Measurements from ENCODE around the gene PIF1. TPM values are rescaled to one million over a fixed set of nuclear protein-coding genes. Genes with fewer than 3 reads are reported as not detected.

Gene PIF1
- polyA plus RNA-seq, 1 donor, result 7.2 TPM

- Histone ChIP-seq H3K4me3 (ENCODE audit: low read length) (peak within 1 kb of the TSS; percentile 38), H3K27ac (ENCODE audit: low read length) (no peak within 1 kb of the TSS), H3K9me3 (ENCODE audit: control insufficient read depth, low read depth, low read length) (peaks cover 4% of the 10 kb centered on the region), H3K27me3 (ENCODE audit: control insufficient read depth, insufficient read depth, low read length) (peaks cover 39% of the 10 kb centered on the region), H3K36me3 (ENCODE audit: control insufficient read depth, insufficient read depth, low read length) (no peaks in the 10 kb centered on the region), H3K4me1 (ENCODE audit: control insufficient read depth, insufficient read depth, low read length) (peaks cover 9% of the 10 kb centered on the region)
- no peak for DNase-seq
- no CpG with 5 or more reads among the region's 90 CpGs for WGBS (ENCODE audit: insufficient coverage, low lambda C conversion rate)
Observed at GRCh38 chr15:64775551-64776401, 49.7 kb downstream of the PIF1 start, which contains the start of gene RBPMS2. RBPMS2 (minus strand) TSS chr15:64775589; CDS start chr15:64775319, 270 bp downstream.

DNA sequence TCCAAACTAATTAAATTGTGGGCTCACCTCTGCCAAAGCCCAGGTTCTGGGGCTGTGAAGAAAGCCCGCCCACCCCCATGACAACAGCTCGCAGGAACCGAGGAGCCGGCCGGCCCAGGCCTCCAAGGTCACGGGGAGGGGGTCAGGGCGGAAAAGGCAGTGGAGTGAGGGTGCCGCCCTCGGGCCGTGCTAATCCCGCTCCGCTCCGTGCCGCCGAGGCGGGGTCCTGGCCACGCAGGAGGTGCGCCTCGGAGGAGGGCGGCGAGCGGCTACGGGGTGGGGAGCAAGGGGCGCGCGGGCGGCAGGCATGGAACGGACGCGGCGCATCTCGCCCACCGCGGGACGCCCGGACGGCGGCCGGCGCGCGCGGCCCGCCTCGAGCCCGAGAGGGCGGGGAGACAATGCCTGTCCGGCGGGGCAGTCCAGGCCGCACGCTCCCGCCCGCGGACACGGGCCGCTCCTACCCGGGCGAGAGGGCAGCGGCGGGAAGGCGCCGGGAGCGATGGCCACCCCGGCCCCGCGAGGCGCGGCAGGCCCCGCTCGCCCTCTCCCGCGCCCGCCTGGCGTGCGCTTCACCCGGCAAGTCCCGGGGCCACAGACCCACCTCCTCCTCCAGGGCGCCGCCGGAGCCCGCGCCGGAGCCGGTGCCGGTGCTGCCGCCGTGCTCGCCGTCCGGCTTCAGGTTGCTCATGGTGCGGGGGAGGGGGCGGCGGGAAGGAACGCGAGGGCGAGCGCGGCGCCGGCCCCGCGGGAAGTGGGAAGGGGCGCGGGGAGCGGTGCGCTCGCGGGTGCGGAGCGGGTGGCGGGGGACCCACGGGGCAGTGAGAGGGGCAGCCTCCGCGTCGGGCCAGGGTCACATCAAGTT is 50.6 kb downstream of the PIF1 start:
- H3K4me3 ChIP-seq (ENCODE audit: low read length), result peak overlapping the region; percentile 19
- peaks cover 39% of the 10 kb centered on the region for H3K27me3 ChIP-seq (ENCODE audit: control insufficient read depth, insufficient read depth, low read length)
- H3K27ac ChIP-seq (ENCODE audit: low read length), result no peak overlapping the region
- WGBS (ENCODE audit: insufficient coverage, low lambda C conversion rate), result no CpG with 5 or more reads among the region's 115 CpGs
- no peaks in the 10 kb centered on the region for H3K36me3 ChIP-seq (ENCODE audit: control insufficient read depth, insufficient read depth, low read length)
- peaks cover 9% of the 10 kb centered on the region for H3K4me1 ChIP-seq (ENCODE audit: control insufficient read depth, insufficient read depth, low read length)
- DNase-seq, result peak; percentile 16 to 40
- peaks cover 4% of the 10 kb centered on the region for H3K9me3 ChIP-seq (ENCODE audit: control insufficient read depth, low read depth, low read length)

GRCh38 chr15:64774037-64774628 is 51.3 kb downstream of the PIF1 start:
- H3K36me3 ChIP-seq (ENCODE audit: control insufficient read depth, insufficient read depth, low read length), result no peaks in the 10 kb centered on the region
- H3K9me3 ChIP-seq (ENCODE audit: control insufficient read depth, low read depth, low read length), result peaks cover 4% of the 10 kb centered on the region
- peak overlapping the region; percentile 19 for H3K4me3 ChIP-seq (ENCODE audit: low read length)
- peaks cover 39% of the 10 kb centered on the region for H3K27me3 ChIP-seq (ENCODE audit: control insufficient read depth, insufficient read depth, low read length)
- H3K27ac ChIP-seq (ENCODE audit: low read length), result no peak overlapping the region
- H3K4me1 ChIP-seq (ENCODE audit: control insufficient read depth, insufficient read depth, low read length), result peaks cover 9% of the 10 kb centered on the region
- no CpG with 5 or more reads among the region's 21 CpGs for WGBS (ENCODE audit: insufficient coverage, low lambda C conversion rate)
- no peak for DNase-seq

DNA sequence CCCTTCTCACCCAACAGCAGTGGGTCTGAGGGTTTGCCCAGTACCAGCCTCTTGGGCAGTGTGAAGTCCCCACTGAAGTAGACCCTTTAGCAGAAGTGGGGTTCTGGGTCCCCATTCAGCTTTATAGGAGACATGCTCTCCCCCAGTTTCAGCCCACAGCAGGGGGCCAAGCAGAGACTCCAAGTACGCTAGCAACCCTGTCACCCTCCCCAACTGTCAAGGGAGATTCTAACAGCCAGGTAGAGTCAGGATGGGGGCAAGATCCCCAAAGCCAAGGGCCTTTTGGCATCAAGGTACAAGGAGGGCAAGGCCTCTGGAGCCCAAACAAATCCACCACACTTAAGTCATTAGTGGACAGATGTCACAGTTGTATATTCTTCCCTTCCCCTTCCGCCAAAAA is 51.8 kb downstream of the PIF1 start:
- Histone ChIP-seq H3K27ac (ENCODE audit: low read length) (no peak overlapping the region), H3K9me3 (ENCODE audit: control insufficient read depth, low read depth, low read length) (peaks cover 4% of the 10 kb centered on the region), H3K36me3 (ENCODE audit: control insufficient read depth, insufficient read depth, low read length) (no peaks in the 10 kb centered on the region), H3K4me1 (ENCODE audit: control insufficient read depth, insufficient read depth, low read length) (peaks cover 9% of the 10 kb centered on the region), H3K27me3 (ENCODE audit: control insufficient read depth, insufficient read depth, low read length) (peaks cover 39% of the 10 kb centered on the region), H3K4me3 (ENCODE audit: low read length) (no peak overlapping the region)
- DNase-seq, result no peak
- no CpG with 5 or more reads among the region's 2 CpGs for WGBS (ENCODE audit: insufficient coverage, low lambda C conversion rate)

DNA sequence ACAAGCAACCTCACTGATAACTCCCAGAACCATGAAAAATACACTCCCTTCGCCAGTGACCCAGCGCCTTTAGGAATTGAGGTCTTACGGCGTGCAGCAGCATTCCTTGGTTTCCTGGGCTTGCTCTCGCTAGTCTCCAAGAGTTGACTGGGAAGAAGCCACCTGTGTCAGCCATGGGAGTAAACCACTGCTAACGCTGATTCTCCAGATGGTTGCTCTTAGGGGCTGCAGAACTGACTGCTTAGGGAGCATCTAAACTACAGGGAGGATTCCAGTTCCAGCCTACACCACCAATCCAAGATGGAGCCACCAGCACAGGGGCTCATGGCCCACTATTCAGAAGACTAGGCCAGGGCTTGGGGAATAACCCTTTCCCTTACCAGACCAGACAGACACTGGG is 52.5 kb downstream of the PIF1 start:
- H3K27ac ChIP-seq (ENCODE audit: low read length), result no peak overlapping the region
- H3K9me3 ChIP-seq (ENCODE audit: control insufficient read depth, low read depth, low read length), result peaks cover 4% of the 10 kb centered on the region
- WGBS (ENCODE audit: insufficient coverage, low lambda C conversion rate), result no CpG with 5 or more reads among the region's 6 CpGs
- peaks cover 39% of the 10 kb centered on the region for H3K27me3 ChIP-seq (ENCODE audit: control insufficient read depth, insufficient read depth, low read length)
- no peaks in the 10 kb centered on the region for H3K36me3 ChIP-seq (ENCODE audit: control insufficient read depth, insufficient read depth, low read length)
- DNase-seq, result no peak
- H3K4me3 ChIP-seq (ENCODE audit: low read length), result no peak overlapping the region
- H3K4me1 ChIP-seq (ENCODE audit: control insufficient read depth, insufficient read depth, low read length), result peaks cover 9% of the 10 kb centered on the region

DNA sequence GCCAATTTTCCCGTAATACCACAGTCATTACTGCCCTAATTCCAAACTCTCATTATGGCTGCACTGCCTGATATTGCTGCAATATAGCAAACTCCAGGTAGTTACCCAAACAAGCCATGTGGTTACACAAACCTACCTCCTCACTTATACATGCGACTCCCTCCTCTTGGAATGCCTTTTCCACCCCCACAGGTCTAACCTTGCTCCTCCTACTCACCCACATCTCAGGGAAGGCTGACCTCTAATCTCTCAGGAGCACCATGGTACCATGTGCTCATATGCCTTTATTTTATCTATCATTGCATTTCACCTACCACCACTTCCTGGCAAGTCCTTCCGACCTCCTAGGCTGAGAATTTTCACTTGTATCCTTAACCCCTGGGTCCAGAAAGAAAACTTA is 53.0 kb downstream of the PIF1 start:
- DNase-seq, result no peak
- peaks cover 9% of the 10 kb centered on the region for H3K4me1 ChIP-seq (ENCODE audit: control insufficient read depth, insufficient read depth, low read length)
- no peak overlapping the region for H3K27ac ChIP-seq (ENCODE audit: low read length)
- H3K36me3 ChIP-seq (ENCODE audit: control insufficient read depth, insufficient read depth, low read length), result no peaks in the 10 kb centered on the region
- no CpG with 5 or more reads among the region's 3 CpGs for WGBS (ENCODE audit: insufficient coverage, low lambda C conversion rate)
- no peak overlapping the region for H3K4me3 ChIP-seq (ENCODE audit: low read length)
- peaks cover 4% of the 10 kb centered on the region for H3K9me3 ChIP-seq (ENCODE audit: control insufficient read depth, low read depth, low read length)
- H3K27me3 ChIP-seq (ENCODE audit: control insufficient read depth, insufficient read depth, low read length), result peaks cover 39% of the 10 kb centered on the region

- no peaks in the 10 kb centered on the region for H3K36me3 ChIP-seq (ENCODE audit: control insufficient read depth, insufficient read depth, low read length)
- H3K27ac ChIP-seq (ENCODE audit: low read length), result no peak overlapping the region
- H3K27me3 ChIP-seq (ENCODE audit: control insufficient read depth, insufficient read depth, low read length), result peaks cover 22% of the 10 kb centered on the region
- no peak for DNase-seq
- no peak overlapping the region for H3K4me3 ChIP-seq (ENCODE audit: low read length)
- no peaks in the 10 kb centered on the region for H3K9me3 ChIP-seq (ENCODE audit: control insufficient read depth, low read depth, low read length)
- WGBS (ENCODE audit: insufficient coverage, low lambda C conversion rate), result no CpG with 5 or more reads among the region's 2 CpGs
- H3K4me1 ChIP-seq (ENCODE audit: control insufficient read depth, insufficient read depth, low read length), result no peaks in the 10 kb centered on the region
Observed at GRCh38 chr15:64770626-64771025, 54.8 kb downstream of the PIF1 start.

DNA sequence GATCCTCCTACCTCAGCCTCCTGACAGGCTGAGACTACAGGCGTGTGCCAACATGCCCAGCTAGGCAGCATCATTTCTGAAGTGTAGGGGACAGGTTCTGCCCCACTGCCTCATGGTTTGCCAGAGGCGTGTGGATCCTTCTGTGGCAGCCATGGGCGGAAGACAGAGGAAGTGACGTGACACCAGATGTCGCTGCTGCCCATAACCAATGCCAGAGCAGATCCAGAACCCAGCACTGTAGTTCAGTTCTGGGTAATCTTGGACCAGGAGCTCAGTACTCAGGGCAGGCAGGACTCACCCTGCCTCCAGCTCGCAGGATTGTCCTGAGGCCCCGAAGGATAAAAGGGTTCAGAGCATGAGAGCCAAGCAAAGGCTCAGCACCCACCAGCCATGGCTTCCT is 58.2 kb downstream of the PIF1 start:
- no peaks in the 10 kb centered on the region for H3K36me3 ChIP-seq (ENCODE audit: control insufficient read depth, insufficient read depth, low read length)
- no peaks in the 10 kb centered on the region for H3K9me3 ChIP-seq (ENCODE audit: control insufficient read depth, low read depth, low read length)
- no peak for DNase-seq
- H3K4me1 ChIP-seq (ENCODE audit: control insufficient read depth, insufficient read depth, low read length), result no peaks in the 10 kb centered on the region
- no peaks in the 10 kb centered on the region for H3K27me3 ChIP-seq (ENCODE audit: control insufficient read depth, insufficient read depth, low read length)
- H3K4me3 ChIP-seq (ENCODE audit: low read length), result no peak overlapping the region
- H3K27ac ChIP-seq (ENCODE audit: low read length), result no peak overlapping the region
- no CpG with 5 or more reads among the region's 7 CpGs for WGBS (ENCODE audit: insufficient coverage, low lambda C conversion rate)

DNA sequence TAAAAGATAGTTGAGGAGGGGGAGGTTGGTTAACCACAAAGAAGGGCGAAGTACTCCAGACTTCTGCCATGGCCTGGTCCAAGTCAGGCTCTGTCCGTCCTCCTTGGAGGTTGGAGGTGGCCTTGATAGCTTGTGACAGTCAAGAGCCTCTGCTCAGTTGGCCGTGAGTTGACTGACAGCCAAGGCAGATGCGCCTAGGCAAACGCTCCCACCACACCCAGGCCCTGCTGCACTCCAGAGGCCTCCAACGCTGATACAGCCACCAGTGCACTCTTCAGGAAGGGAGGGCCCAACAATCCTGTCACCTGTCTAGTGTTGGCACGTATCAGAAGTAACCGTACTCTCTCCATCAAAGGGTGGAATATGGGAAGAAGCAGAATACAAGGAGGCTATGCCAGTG is 59.4 kb downstream of the PIF1 start:
- Histone ChIP-seq H3K27me3 (ENCODE audit: control insufficient read depth, insufficient read depth, low read length) (no peaks in the 10 kb centered on the region), H3K36me3 (ENCODE audit: control insufficient read depth, insufficient read depth, low read length) (no peaks in the 10 kb centered on the region), H3K9me3 (ENCODE audit: control insufficient read depth, low read depth, low read length) (no peaks in the 10 kb centered on the region), H3K4me1 (ENCODE audit: control insufficient read depth, insufficient read depth, low read length) (no peaks in the 10 kb centered on the region), H3K4me3 (ENCODE audit: low read length) (no peak overlapping the region), H3K27ac (ENCODE audit: low read length) (no peak overlapping the region)
- DNase-seq, result no peak
- WGBS (ENCODE audit: insufficient coverage, low lambda C conversion rate), result no CpG with 5 or more reads among the region's 8 CpGs
